Measurements from ENCODE around the gene CASQ2. TPM values are rescaled to one million over a fixed set of nuclear protein-coding genes. Genes with fewer than 3 reads are reported as not detected.

CASQ2 gene
- total and polyA plus RNA-seq, 9 donors, result 0.36 to 43.0 (median 2.3) TPM

GRCh38 chr1:115794976-115795639 is 26.6 kb upstream of the CASQ2 start:
- no peaks in the 10 kb centered on the region for H3K27me3 ChIP-seq
- H3K9me3 ChIP-seq, result no peaks in the 10 kb centered on the region
- no peaks in the 10 kb centered on the region for H3K36me3 ChIP-seq
- DNase-seq, result no peak
- H3K4me1 ChIP-seq (ENCODE audit: insufficient read depth), result peaks cover 5% of the 10 kb centered on the region
- 35 to 59% (median 37%) methylated on average over 4 of the region's 4 CpGs for WGBS, 3 donors
- H3K4me3 ChIP-seq, result no peak overlapping the region
- TF ChIP-seq EP300 (IDR thresholded peaks at IDR 0.05) (no peak), CTCF (IDR thresholded peaks at IDR 0.05) (no peak), POLR2A (IDR thresholded peaks at IDR 0.05) (no peak)
- intact Hi-C loops (cut with DNase I), result no loop called here
- H3K27ac ChIP-seq, result no peak overlapping the region

GRCh38 chr1:115793162-115793561 is 24.6 kb upstream of the CASQ2 start:
- WGBS, 3 donors, result 20 to 29% (median 26%) methylated on average over 9 of the region's 9 CpGs
- intact Hi-C loops (cut with DNase I), result no loop called here

GRCh38 chr1:115791816-115792215 is 23.3 kb upstream of the CASQ2 start:
- no peak overlapping the region for H3K4me3 ChIP-seq
- no peak overlapping the region for H3K27ac ChIP-seq
- TF ChIP-seq EP300 (IDR thresholded peaks at IDR 0.05) (no peak), POLR2A (IDR thresholded peaks at IDR 0.05) (no peak), CTCF (IDR thresholded peaks at IDR 0.05) (no peak)
- no peak for DNase-seq
- WGBS, 3 donors, result 92 to 98% (median 93%) methylated on average over 3 of the region's 3 CpGs
- no peaks in the 10 kb centered on the region for H3K27me3 ChIP-seq
- H3K36me3 ChIP-seq, result no peaks in the 10 kb centered on the region
- peaks cover 2% of the 10 kb centered on the region for H3K4me1 ChIP-seq (ENCODE audit: insufficient read depth)
- intact Hi-C loops (cut with DNase I), result no loop called here
- no peaks in the 10 kb centered on the region for H3K9me3 ChIP-seq

More at GRCh38 chr1:115793162-115793561, 24.6 kb upstream of the CASQ2 start:
- H3K4me1 ChIP-seq (ENCODE audit: insufficient read depth), result peaks cover 2% of the 10 kb centered on the region
- H3K36me3 ChIP-seq, result no peaks in the 10 kb centered on the region
- no peak overlapping the region for H3K4me3 ChIP-seq
- no peaks in the 10 kb centered on the region for H3K27me3 ChIP-seq
- no peaks in the 10 kb centered on the region for H3K9me3 ChIP-seq
- no peak for TF ChIP-seq CTCF (IDR thresholded peaks at IDR 0.05)
- no peak for DNase-seq
- no peak overlapping the region for H3K27ac ChIP-seq

GRCh38 chr1:115790846-115791245 is 22.3 kb upstream of the CASQ2 start:
- H3K36me3 ChIP-seq, result no peaks in the 10 kb centered on the region
- H3K9me3 ChIP-seq, result no peaks in the 10 kb centered on the region
- no peak for TF ChIP-seq POLR2A (IDR thresholded peaks at IDR 0.05)
- no peak for TF ChIP-seq EP300 (IDR thresholded peaks at IDR 0.05)
- TF ChIP-seq CTCF (IDR thresholded peaks at IDR 0.05), result no peak
- H3K4me1 ChIP-seq (ENCODE audit: insufficient read depth), result peaks cover 2% of the 10 kb centered on the region
- H3K27me3 ChIP-seq, result no peaks in the 10 kb centered on the region
- no peak overlapping the region for H3K27ac ChIP-seq
- no peak for DNase-seq
- H3K4me3 ChIP-seq, result no peak overlapping the region
- intact Hi-C loops (cut with DNase I), result no loop called here
- 81 to 88% (median 82%) methylated on average over 6 of the region's 6 CpGs for WGBS, 3 donors
